Measurements from ENCODE around the gene ACAD10.

The ACAD10 gene

DNA sequence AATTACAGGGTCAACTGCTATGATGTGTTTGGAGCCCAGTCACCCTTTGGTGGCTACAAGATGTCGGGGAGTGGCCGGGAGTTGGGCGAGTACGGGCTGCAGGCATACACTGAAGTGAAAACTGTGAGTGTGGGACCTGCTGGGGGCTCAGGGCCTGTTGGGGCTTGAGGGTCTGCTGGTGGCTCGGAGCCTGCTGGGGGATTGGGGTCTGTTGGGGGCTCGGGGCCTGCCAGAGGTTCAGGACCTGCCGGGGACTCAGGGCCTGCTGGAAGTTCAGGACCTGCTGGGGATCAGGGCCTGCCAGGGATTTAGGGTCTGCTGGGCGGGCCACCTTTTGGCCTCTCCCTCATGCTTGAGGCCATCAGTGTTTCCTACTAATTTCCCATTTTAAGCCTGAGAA is 118.0 kb downstream of the ACAD10 start:
- CTCF ChIA-PET, result no interaction called here
- DNase-seq (ENCODE audit: extremely low spot score), result no peak
- TF ChIP-seq TARDBP (IDR thresholded peaks at IDR 0.05), result no peak
- no peak for TF ChIP-seq BHLHE40 (IDR thresholded peaks at IDR 0.05; ENCODE audit: borderline replicate concordance)
- TF ChIP-seq, protein P1, sequence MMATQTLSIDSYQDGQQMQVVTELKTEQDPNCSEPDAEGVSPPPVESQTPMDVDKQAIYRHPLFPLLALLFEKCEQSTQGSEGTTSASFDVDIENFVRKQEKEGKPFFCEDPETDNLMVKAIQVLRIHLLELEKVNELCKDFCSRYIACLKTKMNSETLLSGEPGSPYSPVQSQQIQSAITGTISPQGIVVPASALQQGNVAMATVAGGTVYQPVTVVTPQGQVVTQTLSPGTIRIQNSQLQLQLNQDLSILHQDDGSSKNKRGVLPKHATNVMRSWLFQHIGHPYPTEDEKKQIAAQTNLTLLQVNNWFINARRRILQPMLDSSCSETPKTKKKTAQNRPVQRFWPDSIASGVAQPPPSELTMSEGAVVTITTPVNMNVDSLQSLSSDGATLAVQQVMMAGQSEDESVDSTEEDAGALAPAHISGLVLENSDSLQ (IDR thresholded peaks at IDR 0.05), result no peak
- no peak for TF ChIP-seq ARNT (IDR thresholded peaks at IDR 0.05)
- no peak for TF ChIP-seq ELF4 (IDR thresholded peaks at IDR 0.05)
- no peak for TF ChIP-seq SUZ12 (IDR thresholded peaks at IDR 0.05)
- no peak for TF ChIP-seq FOXM1 (IDR thresholded peaks at IDR 0.05; ENCODE audit: borderline replicate concordance)
- no peak for TF ChIP-seq SP1 (IDR thresholded peaks at IDR 0.05)
- no peak for TF ChIP-seq FOXA1 (IDR thresholded peaks at IDR 0.05)
- POLR2A ChIA-PET, result no interaction called here

GRCh38 chr12:111806304-111806703 is 120.5 kb downstream of the ACAD10 start:
- no peak for DNase-seq (ENCODE audit: extremely low spot score)
- ChIA-PET CTCF (interaction anchor here (0.6 to 0.8 kb wide), 2 partner anchors 44 to 133 kb away, joined by 3 to 4 read pairs; no protein-coding TSS in a partner anchor), POLR2A (no interaction called here)
- TF ChIP-seq ARNT (IDR thresholded peaks at IDR 0.05), result no peak
- TF ChIP-seq ELF4 (IDR thresholded peaks at IDR 0.05), result no peak
- no peak for TF ChIP-seq SP1 (IDR thresholded peaks at IDR 0.05)
- TF ChIP-seq NFRKB (IDR thresholded peaks at IDR 0.05), result no peak
- TF ChIP-seq FOXK2 (IDR thresholded peaks at IDR 0.05), result no peak
- no peak for TF ChIP-seq HDGF (IDR thresholded peaks at IDR 0.05; ENCODE audit: borderline replicate concordance)
- TF ChIP-seq L3MBTL2 (conservative IDR thresholded peaks at IDR 0.05), result no peak
- TF ChIP-seq SUZ12 (IDR thresholded peaks at IDR 0.05), result no peak
- no peak for TF ChIP-seq TARDBP (IDR thresholded peaks at IDR 0.05)
- no peak for TF ChIP-seq CTBP1 (IDR thresholded peaks at IDR 0.05; ENCODE audit: borderline replicate concordance)
- no peak for TF ChIP-seq BHLHE40 (IDR thresholded peaks at IDR 0.05; ENCODE audit: borderline replicate concordance)
- TF ChIP-seq FOXA1 (IDR thresholded peaks at IDR 0.05), result no peak
- TF ChIP-seq, protein P1 (IDR thresholded peaks at IDR 0.05), result no peak
- no peak for TF ChIP-seq ZNF384 (IDR thresholded peaks at IDR 0.05)
- no peak for TF ChIP-seq FOXM1 (IDR thresholded peaks at IDR 0.05; ENCODE audit: borderline replicate concordance)

Data from HEK293T (cell line).